SIG-M5 treated with dmso at 0.1 percent for 504 hours (cell line): Measurements from ENCODE around the gene MINDY1.

Experiments
- DNase-seq: peaks from one replicate; lab custom pipeline; 2025; ENCODE audit not compliant: unreplicated experiment; lab: John Stamatoyannopoulos, UW

The MINDY1 gene, protein sequence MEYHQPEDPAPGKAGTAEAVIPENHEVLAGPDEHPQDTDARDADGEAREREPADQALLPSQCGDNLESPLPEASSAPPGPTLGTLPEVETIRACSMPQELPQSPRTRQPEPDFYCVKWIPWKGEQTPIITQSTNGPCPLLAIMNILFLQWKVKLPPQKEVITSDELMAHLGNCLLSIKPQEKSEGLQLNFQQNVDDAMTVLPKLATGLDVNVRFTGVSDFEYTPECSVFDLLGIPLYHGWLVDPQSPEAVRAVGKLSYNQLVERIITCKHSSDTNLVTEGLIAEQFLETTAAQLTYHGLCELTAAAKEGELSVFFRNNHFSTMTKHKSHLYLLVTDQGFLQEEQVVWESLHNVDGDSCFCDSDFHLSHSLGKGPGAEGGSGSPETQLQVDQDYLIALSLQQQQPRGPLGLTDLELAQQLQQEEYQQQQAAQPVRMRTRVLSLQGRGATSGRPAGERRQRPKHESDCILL

DNA sequence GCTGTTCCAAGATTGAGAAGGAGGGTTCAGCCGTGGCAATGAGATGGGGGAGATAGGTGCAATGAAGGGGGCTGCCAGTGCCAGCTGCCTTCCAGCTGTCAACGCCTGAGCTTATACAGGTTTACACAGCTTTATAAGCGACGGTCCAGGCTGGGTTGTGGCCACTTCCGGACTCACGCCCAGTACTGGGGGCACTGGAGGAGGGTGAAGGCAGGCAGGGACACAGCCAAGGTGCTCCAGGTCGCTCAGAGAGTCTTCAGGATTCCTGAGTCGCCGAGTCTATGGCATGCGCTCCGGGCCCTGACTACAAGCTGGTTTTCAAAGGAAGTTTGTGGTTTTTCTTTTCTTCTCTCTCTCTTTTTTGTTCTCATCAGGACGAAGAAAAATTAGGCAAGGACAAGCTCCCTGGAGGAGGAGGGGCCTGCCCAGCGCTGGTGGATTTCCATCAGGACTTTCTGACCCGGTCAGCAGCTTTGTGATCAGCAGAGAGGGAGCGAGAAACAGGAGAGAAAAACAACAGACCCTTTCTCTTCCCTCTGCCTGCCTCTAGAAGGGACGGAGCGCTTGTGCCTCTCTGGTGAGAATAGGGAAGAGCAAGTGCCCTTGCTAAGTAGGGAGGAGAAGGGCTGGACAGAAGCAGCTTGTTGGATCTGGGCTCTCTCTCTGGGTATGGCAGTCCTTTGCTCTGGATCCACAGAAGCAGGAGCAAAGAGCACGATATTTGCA, at the start of gene MINDY1:
Gene MINDY1, minus strand, starts transcription at position 576 of the 726 bp plus-strand sequence. CDS start 4,285 bp downstream, outside the sequence.
- DNase-seq = peak; percentile 97

DNA sequence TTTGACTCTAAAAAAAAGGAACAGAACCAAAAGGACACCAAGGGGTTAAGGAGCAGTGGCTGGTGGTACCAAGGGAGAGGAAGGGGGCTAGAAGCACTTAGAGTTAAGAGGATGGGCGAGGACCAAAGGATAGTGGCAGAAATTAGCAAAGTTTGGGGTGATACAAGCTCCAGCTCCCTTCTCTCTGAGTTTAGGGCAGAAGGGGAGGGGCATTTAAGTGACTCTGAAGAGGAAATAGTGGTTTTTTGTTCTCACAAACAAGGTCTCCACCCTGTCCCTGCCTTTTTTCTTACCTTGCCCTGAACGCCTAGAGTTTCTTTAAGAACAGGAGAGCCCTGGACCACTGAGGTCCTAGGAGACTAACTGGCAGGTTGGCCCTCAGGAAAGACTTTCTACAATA, 49.4 kb upstream of the MINDY1 start:
- DNase-seq = peak; percentile 58

DNA sequence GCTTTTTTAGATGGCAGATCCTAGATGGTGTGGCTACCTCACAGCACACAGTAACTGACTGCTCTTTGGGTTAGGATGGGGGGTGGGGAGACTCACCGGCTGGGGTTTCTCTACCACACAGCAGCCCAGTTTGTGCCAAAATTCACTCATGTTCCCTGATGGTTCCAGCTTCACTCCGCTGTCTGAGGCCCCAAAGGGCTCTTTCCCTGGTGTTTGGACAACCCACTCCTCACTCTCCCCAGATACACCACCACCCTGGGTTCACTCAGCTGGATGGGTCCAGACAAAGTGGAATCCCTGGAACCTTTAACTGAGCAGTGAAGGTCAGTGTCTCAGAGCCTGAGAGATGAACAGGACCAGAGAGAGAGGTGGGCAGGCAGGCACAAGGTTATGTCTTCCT, 48.9 kb upstream of the MINDY1 start:
- DNase-seq = no peak

DNA sequence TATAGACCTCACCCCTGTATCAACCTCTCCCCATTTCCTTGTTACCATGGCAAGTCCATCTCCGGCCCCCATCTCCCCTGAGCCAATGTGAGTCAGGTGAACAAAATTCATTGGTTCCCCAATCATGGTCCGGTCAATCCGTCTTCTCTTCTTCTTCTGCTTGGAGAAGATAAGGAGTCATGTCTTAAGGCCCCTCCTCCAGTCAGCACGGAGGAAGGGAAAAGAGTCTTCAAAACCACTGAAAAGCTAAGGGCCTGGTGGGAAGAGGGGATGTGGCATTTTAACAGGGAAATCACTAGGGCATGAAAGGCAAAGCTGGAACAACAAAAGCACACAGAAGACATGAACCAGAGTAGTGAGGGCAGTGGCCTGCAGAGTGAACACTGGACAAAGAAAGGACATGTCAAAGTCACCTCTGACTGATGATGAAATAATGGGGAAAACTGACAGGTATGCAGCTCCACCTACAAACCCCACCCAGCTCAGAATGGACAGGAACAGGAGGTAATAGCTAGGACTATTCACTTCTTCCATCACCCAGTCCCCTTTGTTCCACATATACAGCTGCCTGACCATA, 48.4 kb upstream of the MINDY1 start:
- no peak for DNase-seq

DNA sequence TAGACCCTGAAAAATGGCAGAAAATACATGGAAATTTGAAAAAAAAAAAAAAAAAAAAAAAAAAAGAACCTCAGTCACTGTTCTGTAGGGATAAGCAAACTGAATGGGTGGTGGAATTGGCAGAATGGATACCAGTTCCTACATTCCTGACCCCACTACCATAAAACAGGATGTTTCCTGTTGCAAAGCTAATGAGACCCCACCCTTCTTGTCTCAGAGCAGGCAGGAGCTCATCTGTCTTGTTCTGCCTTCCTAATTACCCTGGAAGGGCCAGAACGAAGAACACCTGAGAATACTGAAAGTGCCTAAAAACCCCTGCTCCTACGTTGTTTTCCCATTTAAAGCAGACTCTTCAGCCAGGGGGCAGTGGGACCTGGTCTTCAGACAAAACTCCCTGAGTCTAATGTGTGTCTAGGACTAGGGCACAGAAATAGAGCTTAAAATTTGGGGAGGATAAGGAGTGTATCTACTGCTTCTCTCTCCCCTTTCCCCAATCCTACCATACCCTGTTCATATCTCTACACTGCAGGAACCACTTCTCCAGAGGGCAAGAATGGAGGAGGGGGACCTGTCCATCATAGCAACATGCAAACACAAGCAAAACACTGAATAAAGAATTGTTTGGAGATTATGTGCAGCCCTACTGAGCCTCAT, 44.8 kb upstream of the MINDY1 start:
- no peak for DNase-seq

DNA sequence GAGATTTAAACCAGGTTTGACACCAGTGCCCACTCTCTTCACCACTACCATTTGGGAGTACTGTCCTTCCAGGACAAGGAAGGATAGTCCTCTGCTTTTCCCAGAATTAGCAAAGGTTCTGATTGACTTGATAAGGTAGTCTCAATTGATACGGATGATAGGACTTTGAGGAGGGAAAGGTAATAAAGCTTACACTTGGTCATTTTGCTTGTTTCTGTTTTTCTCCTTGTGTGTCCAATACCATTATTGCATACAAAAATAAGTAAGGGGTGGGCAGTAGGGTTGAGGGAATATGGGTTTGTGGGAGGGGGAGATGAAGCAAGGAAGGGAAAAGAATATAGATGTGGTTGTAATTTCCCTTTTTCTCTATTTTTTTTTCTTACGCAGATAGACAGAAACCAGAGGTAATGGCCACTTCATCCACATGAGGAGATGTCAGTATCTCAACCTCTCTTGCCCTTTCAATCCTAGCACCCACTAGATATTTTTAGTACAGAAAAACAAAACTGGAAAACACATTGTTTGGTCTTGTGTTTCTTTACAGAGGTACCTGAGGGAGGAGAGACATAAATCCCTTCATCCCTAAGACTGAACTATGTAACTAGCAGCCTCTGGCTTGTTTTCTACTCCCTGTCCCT, 43.5 kb upstream of the MINDY1 start:
- no peak for DNase-seq

DNA sequence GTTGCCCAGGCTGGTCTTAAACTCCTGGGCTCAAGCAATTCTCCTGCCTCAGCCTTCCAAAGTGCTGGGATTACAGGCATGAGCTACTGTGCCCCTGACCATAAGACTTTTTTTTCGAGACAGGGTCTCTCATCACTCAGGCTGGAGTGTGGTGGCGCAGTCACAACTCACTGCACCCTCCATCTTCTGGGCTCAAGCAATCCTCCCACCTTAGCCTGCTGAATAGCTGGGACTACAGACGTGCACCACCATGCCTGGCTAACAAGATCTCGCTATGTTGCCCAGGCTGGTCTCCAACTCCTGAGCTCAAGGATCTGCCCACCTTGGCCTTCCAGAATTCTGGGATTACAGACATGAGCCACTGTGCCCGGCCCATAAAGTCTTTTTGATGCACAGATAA, 42.8 kb upstream of the MINDY1 start:
- DNase-seq = no peak

DNA sequence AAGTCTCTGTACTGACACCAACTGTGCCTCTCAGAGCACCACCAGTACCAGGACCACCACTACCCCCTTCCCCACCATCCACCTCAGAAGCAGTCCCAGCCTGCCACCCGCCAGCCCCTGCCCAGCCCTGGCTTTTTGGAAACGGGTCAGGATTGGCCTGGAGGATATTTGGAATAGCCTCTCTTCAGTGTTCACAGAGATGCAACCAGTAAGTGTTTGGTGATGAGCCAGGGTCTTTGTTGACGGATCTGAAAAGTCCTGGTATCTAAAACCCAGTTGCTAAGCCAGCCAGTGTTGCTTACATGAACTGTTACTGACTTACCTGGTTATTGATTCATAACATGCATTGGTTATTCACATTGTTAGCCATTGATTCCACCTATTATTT, 41.9 kb upstream of the MINDY1 start:
- no peak for DNase-seq

DNA sequence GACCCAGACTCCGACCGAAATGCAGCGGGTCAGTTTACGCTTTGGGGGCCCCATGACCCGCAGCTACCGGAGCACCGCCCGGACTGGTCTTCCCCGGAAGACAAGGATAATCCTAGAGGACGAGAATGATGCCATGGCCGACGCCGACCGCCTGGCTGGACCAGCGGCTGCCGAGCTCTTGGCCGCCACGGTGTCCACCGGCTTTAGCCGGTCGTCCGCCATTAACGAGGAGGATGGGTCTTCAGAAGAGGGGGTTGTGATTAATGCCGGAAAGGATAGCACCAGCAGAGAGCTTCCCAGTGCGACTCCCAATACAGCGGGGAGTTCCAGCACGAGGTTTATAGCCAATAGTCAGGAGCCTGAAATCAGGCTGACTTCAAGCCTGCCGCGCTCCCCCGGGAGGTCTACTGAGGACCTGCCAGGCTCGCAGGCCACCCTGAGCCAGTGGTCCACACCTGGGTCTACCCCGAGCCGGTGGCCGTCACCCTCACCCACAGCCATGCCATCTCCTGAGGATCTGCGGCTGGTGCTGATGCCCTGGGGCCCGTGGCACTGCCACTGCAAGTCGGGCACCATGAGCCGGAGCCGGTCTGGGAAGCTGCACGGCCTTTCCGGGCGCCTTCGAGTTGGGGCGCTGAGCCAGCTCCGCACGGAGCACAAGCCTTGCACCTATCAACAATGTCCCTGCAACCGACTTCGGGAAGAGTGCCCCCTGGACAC, 41.4 kb upstream of the MINDY1 start:
- peak; percentile 78 for DNase-seq

DNA sequence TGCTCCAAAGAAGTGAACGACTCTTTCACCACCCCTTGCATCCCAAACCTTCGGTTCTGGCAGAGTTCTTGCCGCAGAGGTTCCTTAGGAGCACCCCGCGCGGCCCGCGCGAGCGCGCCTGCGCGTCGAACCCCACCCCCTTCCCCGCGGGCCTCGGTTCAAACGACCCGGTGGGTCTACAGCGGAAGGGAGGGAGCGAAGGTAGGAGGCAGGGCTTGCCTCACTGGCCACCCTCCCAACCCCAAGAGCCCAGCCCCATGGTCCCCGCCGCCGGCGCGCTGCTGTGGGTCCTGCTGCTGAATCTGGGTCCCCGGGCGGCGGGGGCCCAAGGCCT, 40.9 kb upstream of the MINDY1 start, which contains the start of gene C1orf56:
Gene C1orf56, plus strand, starts transcription at position 161 of the 334 bp plus-strand sequence. Its CDS starts 97 bp downstream, at position 258.
- peak; percentile 34 for DNase-seq

DNA sequence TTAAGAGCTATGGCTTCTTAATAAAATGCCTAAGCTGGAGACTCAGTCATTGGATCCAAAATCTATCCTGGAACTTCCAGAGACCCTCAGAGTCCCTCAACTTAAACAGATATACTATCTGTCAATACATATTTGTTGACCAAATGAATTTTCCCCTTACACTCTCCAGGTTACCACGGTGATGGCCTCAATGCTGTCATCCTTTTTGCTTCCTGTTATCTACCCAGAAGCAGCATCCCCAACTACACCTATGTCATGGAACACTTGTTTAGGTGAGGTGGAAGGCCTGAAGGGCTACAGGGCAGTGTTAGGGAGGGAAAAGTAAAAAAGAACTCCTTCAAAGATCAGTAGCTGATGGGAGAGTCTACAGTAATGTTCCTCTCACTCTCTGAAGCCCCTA, 36.5 kb upstream of the MINDY1 start:
- DNase-seq = no peak

DNA sequence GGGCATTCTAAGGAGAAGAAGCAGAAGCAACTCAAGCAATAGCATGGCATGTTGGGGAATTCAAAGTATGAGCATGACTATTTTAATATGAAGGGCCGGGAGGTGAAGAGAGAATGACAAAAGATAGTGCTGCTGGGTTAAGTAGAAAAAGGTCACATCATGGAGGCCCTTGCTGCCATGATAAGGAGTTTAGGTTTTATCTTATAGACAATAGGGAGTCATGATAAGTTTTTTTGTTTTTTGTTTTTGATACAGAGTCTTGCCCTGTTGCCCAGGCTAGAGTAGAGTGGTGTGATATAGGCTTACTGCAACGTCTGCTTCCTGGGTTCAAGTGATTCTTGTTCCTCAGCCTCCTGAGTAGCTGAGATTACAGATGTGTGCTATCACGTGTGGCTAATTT, 32.8 kb upstream of the MINDY1 start:
- no peak for DNase-seq

DNA sequence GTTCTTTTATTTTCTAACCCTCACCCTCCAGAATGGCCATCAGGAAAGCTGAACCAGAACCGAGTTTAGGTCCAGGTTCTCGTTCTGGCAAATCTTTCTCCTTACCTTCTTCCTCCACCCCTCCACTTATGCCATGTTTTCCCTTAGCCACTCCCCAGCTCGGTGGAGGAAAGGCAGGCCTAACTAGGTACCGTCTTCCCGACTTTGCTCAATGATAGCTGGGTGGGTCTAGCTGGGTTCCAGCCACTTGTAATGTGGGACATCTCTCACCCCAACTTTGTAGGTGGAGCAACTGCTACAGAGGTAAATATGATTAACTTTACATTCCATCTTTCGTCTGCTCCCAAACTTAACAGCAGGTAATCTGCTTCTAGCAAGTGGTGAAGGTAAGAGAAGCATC, 30.3 kb upstream of the MINDY1 start:
- no peak for DNase-seq

DNA sequence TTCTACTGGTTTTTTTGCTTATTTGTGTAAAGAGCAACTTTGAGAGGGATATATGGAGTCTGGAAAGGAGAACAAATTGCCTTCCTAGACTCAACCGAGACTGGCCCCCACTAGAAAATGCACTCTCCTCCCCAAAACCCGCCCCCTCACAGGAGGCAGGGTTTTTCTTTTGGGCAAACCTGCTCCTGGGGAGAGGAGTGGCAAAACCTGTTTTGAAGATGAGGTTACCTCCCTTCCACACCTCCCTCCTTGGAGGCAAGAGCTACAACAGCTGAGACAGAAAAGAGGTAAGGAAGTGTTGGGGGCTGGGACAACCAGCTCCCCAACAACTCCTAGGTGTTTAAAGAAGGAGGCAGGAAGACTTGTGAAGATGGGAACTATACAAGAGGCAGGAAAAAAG, 29.7 kb upstream of the MINDY1 start, which contains the start of gene BNIPL:
Gene BNIPL, plus strand, starts transcription at position 231 of the 400 bp plus-strand sequence. Its CDS starts 140 bp downstream, at position 371.
- peak; percentile 57 for DNase-seq

DNA sequence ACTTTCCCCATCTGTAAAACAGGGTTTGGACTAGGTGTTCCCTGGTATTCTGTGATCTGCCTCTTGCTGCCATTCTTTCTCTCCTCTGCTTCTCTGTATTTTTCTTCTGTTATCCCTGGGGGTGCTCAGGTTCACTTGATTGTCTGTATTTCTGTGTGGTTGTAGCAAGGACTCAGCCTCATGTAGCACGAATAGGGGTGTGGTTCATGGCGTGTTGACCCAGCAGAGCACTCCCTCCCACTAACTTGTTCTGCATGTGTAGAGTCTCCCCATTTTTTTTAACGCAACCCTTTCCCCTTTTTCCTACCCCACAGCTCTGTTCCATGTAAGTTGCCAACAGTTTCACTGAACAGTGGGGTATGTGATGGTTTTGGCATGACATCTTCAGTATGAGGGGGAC, 28.5 kb upstream of the MINDY1 start:
- DNase-seq = no peak

DNA sequence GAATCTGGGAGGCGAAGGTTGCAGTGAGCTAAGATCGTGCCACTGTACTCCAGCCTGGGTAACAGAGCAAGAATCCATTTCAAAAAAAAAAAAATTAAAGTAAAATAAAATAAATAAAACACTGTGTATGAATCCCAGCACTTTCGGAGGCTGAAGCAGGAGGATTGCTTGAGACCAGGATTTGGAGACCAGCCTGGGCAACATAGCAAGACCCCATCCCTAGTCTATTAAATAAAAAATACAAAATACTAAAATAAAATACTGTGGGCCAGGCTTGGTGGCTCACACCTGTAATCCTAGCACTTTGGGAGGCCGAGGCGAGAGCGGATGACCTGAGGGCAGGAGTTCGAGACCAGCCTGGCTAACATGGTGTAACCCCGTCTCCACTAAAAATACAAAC, 25.5 kb upstream of the MINDY1 start:
- DNase-seq = no peak

DNA sequence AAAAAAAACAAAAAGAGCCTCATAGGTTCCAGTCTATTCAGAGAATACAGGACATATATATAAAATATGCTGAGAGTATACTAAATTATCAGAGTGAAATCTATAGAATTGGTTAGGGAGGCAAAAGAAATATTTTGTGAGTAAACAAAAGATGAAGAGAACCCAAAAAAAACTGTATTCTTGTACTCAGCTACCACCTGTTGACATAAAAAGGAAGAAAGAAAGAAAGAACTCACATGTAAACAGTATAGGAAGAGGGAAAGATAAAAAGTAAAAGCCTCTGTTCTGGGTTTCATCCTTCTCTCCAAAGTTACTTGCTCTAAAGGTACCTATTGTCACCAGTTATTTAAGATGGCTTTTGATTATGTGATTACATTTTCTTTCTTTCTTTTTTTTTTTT, 19.8 kb upstream of the MINDY1 start:
- no peak for DNase-seq

DNA sequence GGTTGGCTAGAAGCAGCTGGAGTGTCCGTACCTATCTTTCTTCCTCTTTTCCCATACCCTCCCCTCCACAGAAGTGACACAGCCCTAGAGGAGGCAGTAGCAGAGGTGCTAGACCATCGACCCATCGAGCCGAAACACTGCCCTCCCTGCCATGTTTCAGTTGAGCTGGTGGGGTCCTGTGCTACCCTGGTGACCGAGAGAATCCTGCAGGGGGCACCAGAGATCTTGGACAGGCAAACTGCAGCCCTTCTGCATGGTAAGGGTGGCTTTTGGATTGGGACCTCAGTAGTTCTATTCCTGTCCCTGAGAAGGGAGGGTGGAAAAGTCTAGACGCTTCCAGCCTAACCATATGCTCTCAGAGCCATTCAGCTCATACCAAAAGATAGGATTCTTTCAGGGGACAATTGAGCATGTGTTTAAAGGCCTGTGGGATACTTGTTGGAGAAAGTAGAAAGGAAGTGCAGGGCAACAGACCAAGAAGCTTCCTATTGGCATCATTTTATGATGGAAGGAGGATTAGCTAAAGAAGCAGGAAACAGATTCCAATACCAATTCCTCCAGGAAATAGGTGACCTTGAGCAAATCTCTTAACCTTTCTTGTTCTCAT, 17.9 kb upstream of the MINDY1 start:
- peak; percentile 80 for DNase-seq

DNA sequence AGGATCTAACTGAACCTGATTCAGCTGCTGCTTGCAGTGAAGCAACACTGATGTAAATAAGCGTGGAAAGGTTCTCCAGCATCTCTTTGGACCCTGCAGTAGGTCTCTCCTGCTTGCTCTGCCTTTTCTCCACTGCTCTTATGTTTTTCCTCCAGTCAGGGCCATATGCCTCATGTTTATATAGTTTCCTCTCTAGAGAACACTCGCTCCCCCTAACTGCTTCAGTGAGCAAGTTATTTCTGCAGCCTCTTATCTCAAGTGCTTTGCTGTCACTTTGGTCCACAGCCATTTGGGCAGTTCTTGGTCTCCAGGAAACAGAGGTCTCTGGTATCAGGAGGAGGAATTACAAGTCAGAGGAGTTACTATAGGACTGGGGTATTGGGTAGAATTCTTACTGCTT, 6.8 kb upstream of the MINDY1 start:
- DNase-seq = no peak
